Hematopoietic multipotent progenitor cell treated with erythropoietin and hydrocortisone succinate and interleukin-3 and kit ligand, for 17 days (in vitro differentiated cells): ENCODE measurements around the gene OFD1.
"Not testable (repeated sequence)": the region's sequence is repeated elsewhere in the genome, so short reads cannot be mapped to it uniquely, and the experiment has no call there.

ENCODE experiments used
- DNase-seq: peaks from one replicate; pipeline ENCODE4 v3.0.0-alpha.2; 2015; ENCODE audit warnings: low spot score

OFD1 gene

GRCh38 chrX:13702111-13702789, 32.3 kb upstream of the OFD1 start:
- DNase-seq: no peak

- no peak for DNase-seq
Observed at GRCh38 chrX:13703135-13703534, 31.4 kb upstream of the OFD1 start.

GRCh38 chrX:13703589-13703988, 31.0 kb upstream of the OFD1 start:
- DNase-seq: no peak

- DNase-seq: no peak
Observed at GRCh38 chrX:13711141-13711540, 23.4 kb upstream of the OFD1 start.

- no peak for DNase-seq
Observed at GRCh38 chrX:13716455-13716854, 18.1 kb upstream of the OFD1 start.

- DNase-seq: no peak
Observed at GRCh38 chrX:13716905-13717304, 17.6 kb upstream of the OFD1 start.

- DNase-seq: no peak
Observed at GRCh38 chrX:13717700-13718472, 16.7 kb upstream of the OFD1 start.

- DNase-seq: no peak
Observed at GRCh38 chrX:13719192-13719856, 15.2 kb upstream of the OFD1 start.

- DNase-seq: no peak
Observed at GRCh38 chrX:13721371-13721770, 13.2 kb upstream of the OFD1 start.

- DNase-seq: peak; percentile 39
Observed at GRCh38 chrX:13721819-13722519, 12.6 kb upstream of the OFD1 start.

GRCh38 chrX:13724878-13725277, 9.7 kb upstream of the OFD1 start:
- not testable (repeated sequence) for DNase-seq

- DNase-seq: not testable (repeated sequence)
Observed at GRCh38 chrX:13726583-13726982, 8.0 kb upstream of the OFD1 start.

- not testable (repeated sequence) for DNase-seq
Observed at GRCh38 chrX:13730523-13730922, 4.0 kb upstream of the OFD1 start.

- DNase-seq: no peak
Observed at GRCh38 chrX:13732246-13733067, 2.1 kb upstream of the OFD1 start.

GRCh38 chrX:13733506-13733905, 1.0 kb upstream of the OFD1 start:
- no peak for DNase-seq

GRCh38 chrX:13741695-13742094, 7.1 kb downstream of the OFD1 start:
- DNase-seq: no peak

- DNase-seq: peak; percentile 29
Observed at GRCh38 chrX:13742397-13743176, 8.0 kb downstream of the OFD1 start.

GRCh38 chrX:13747836-13748235, 13.3 kb downstream of the OFD1 start:
- DNase-seq: peak; percentile 70

- DNase-seq: no peak
Observed at GRCh38 chrX:13748486-13748885, 13.9 kb downstream of the OFD1 start.

GRCh38 chrX:13750204-13750603, 15.7 kb downstream of the OFD1 start:
- peak; percentile 73 for DNase-seq

GRCh38 chrX:13750812-13751211, 16.3 kb downstream of the OFD1 start:
- DNase-seq: no peak
